CD8-positive, alpha-beta memory T cell (primary cell): ENCODE data around the gene PEX7. TPM values are rescaled to one million over a fixed set of nuclear protein-coding genes. Genes with fewer than 3 reads are reported as not detected.
"Not testable (repeated sequence)": the region's sequence is repeated elsewhere in the genome, so short reads cannot be mapped to it uniquely, and the experiment has no call there.

Experiments
- CTCF ChIA-PET: fragments of 350-600 bp; sonication (Branson Sonifier 250); formaldehyde crosslinking; loops from one replicate; lab custom pipeline; 2021; ENCODE audit warnings: antibody characterized with exemption; lab: Charles Lee
- POLR2A ChIA-PET: fragments of 350-600 bp; sonication (Branson Sonifier 250); formaldehyde crosslinking; loops from one replicate; lab custom pipeline; 2021; ENCODE audit warnings: antibody characterized with exemption; lab: Charles Lee
- DNase-seq, 5 donors: peaks; one replicate each; pipeline versions ENCODE4 v3.0.0 to v3.0.0-alpha.2; 2020 to 2022; ENCODE audit warnings: mixed read lengths in 1 of 5
- H3K27ac ChIP-seq: one replicate; pipeline ENCODE4 v1.7.0; 2013; ENCODE audit warnings: low read depth, mild to moderate bottlenecking, low read length, moderate library complexity
- H3K27me3 ChIP-seq: 2 replicates; pipeline ENCODE4 v1.7.0; 2013; ENCODE audit warnings: low read length, mild to moderate bottlenecking; ENCODE audit not compliant: insufficient read depth, poor library complexity, severe bottlenecking
- H3K36me3 ChIP-seq: 2 replicates; pipeline ENCODE4 v1.7.0; 2013; ENCODE audit warnings: mild to moderate bottlenecking, low read length, moderate library complexity; ENCODE audit not compliant: insufficient read depth
- H3K4me1 ChIP-seq: 2 replicates; pipeline ENCODE4 v1.7.0; 2013; ENCODE audit warnings: mild to moderate bottlenecking, low read length, moderate library complexity; ENCODE audit not compliant: insufficient read depth
- H3K4me3 ChIP-seq: 2 replicates; pipeline ENCODE4 v1.7.0; 2013; ENCODE audit warnings: mild to moderate bottlenecking, low read length
- H3K9me3 ChIP-seq: 2 replicates; pipeline ENCODE4 v1.7.0; 2013; ENCODE audit warnings: mild to moderate bottlenecking, low read length
- H3K27ac Mint-ChIP-seq, 8 donors: one replicate each; pipeline ENCODE4 v1.8.0; 2020 to 2021; ENCODE audit warnings: mixed read lengths in 8 of 8, mild to moderate bottlenecking in 6 of 8, inconsistent platforms in 3 of 8, moderate library complexity in 3 of 8
- H3K27me3 Mint-ChIP-seq, 2 donors: one replicate each; pipeline ENCODE4 v1.8.0; 2020 to 2021; ENCODE audit warnings: mixed read lengths in 2 of 2, mild to moderate bottlenecking in 1 of 2, moderate library complexity in 1 of 2
- H3K36me3 Mint-ChIP-seq, 3 donors: one replicate each; pipeline ENCODE4 v1.8.0; 2020 to 2021; ENCODE audit warnings: mixed read lengths in 3 of 3, inconsistent platforms in 1 of 3, mild to moderate bottlenecking in 1 of 3
- H3K4me1 Mint-ChIP-seq, 3 donors: one replicate each; pipeline ENCODE4 v1.8.0; 2020 to 2021; ENCODE audit warnings: mixed read lengths in 3 of 3, inconsistent platforms in 1 of 3, mild to moderate bottlenecking in 1 of 3
- H3K4me3 Mint-ChIP-seq, 7 donors: one replicate each; pipeline ENCODE4 v1.8.0; 2020 to 2021; ENCODE audit warnings: mixed read lengths in 7 of 7, mild to moderate bottlenecking in 6 of 7, moderate library complexity in 4 of 7, inconsistent platforms in 2 of 7
- H3K9me3 Mint-ChIP-seq, 5 donors: one replicate each; pipeline ENCODE4 v1.8.0; 2020 to 2022; ENCODE audit warnings: mixed read lengths in 5 of 5, mild to moderate bottlenecking in 3 of 5, moderate library complexity in 2 of 5, inconsistent platforms in 1 of 5
- polyA plus RNA-seq: library from polyadenylated mRNA; unstranded; fragments of 300-500 nt; fragmentation: Illumina TruSeq; gene quantifications from one replicate; pipeline ENCODE4 v1.2.3, GENCODE V29; 2021
- total RNA-seq, 2 experiments: library from RNA; stranded (reverse); gene quantifications; one replicate each; pipeline ENCODE4 v1.2.3, GENCODE V29; 2021

The PEX7 gene
- total and polyA plus RNA-seq, 3 experiments from 2014 or later, result 4.8 to 5.5 (median 4.9) TPM

DNA sequence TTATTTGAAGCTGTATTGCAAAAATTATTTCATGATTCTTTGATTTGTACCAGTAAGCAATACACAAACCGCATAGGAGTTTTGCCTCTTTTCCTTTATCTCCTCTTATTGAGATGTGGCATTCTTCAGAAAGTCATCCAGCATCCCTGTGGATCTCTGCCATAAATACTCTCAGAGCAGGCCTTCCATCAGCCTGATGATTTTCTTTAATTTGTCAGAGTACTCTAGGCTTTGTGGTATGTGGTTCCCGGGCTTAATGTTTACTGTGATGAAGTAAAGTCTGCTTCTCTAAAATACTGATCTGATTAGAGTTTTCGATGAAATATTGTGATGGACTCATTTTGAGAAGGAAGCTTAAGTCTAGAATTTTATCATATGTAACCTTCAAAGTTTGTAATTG lies 68.6 kb downstream of the PEX7 start:
- peaks cover 0 to 2% (median 0%) of the 10 kb centered on the region in 3 donors for H3K4me1 Mint-ChIP-seq
- no peak for DNase-seq
- no peak overlapping the region for H3K27ac ChIP-seq
- ChIA-PET POLR2A (no interaction called here), CTCF (no interaction called here)
- no peaks in the 10 kb centered on the region for H3K4me1 ChIP-seq
- H3K4me3 ChIP-seq, result no peak overlapping the region
- no peaks in the 10 kb centered on the region for H3K36me3 ChIP-seq
- H3K27me3 Mint-ChIP-seq, result no peaks in the 10 kb centered on the region
- H3K4me3 Mint-ChIP-seq, result no peak overlapping the region
- no peaks in the 10 kb centered on the region for H3K9me3 ChIP-seq
- H3K27ac Mint-ChIP-seq, result no peak overlapping the region
- H3K9me3 Mint-ChIP-seq, result no peaks in the 10 kb centered on the region
- no peaks in the 10 kb centered on the region for H3K27me3 ChIP-seq
- H3K36me3 Mint-ChIP-seq, result peaks cover 8 to 15% (median 9%) of the 10 kb centered on the region in 3 donors

DNA sequence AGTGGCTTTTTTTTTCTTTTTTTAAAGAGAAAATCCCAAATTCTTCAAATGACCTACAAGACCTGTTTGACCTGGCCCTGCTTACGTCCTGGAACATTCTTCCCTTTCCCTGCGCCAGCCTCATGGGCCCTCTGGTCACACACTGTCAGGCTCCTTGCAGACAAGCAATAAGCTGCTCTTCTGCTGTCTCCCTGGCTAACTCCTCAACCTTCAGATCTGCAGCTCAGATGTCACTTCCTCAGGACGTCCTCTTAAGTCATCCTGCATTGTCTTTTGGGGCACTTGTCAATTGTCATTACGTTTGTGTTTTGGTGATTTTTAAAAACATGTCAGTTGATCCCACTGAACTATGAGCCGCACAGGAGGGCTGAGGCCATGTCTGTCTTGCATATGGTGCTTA lies 70.8 kb downstream of the PEX7 start:
- Mint-ChIP-seq H3K36me3 (peaks cover 9 to 12% (median 10%) of the 10 kb centered on the region in 3 donors), H3K9me3 (no peaks in the 10 kb centered on the region), H3K27ac (no peak overlapping the region), H3K4me3 (no peak overlapping the region), H3K27me3 (no peaks in the 10 kb centered on the region), H3K4me1 (peaks cover 0 to 2% (median 0%) of the 10 kb centered on the region in 3 donors)
- no peak overlapping the region for H3K27ac ChIP-seq
- H3K9me3 ChIP-seq, result no peaks in the 10 kb centered on the region
- DNase-seq, result no peak
- ChIA-PET POLR2A (no interaction called here), CTCF (no interaction called here)
- no peaks in the 10 kb centered on the region for H3K36me3 ChIP-seq
- H3K4me1 ChIP-seq, result no peaks in the 10 kb centered on the region
- no peaks in the 10 kb centered on the region for H3K27me3 ChIP-seq
- no peak overlapping the region for H3K4me3 ChIP-seq

DNA sequence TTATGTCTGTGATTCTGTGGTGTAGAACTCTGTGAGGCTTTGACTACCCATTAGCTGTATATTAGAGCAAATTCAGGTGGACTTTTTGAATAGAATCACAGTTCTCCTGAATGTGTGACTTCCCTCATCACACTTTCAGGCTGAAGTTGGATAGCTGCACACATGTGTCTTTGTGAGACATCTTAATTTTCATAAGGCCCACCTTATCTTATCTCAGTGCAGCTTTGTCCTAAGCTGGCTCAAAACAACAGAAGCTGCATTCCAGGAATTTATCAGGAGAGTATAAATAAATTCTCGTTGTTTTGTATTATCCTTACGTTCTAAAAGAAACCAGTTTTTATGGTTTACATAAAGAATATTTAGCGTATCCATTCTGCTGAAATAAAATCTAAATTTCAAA lies 73.5 kb downstream of the PEX7 start:
- Mint-ChIP-seq H3K27ac (no peak overlapping the region), H3K27me3 (no peaks in the 10 kb centered on the region), H3K4me3 (no peak overlapping the region), H3K9me3 (no peaks in the 10 kb centered on the region), H3K36me3 (peaks cover 14 to 28% (median 20%) of the 10 kb centered on the region in 3 donors), H3K4me1 (peaks cover 0 to 2% (median 0%) of the 10 kb centered on the region in 3 donors)
- Histone ChIP-seq H3K9me3 (no peaks in the 10 kb centered on the region), H3K27me3 (no peaks in the 10 kb centered on the region), H3K27ac (no peak overlapping the region), H3K4me3 (no peak overlapping the region), H3K4me1 (no peaks in the 10 kb centered on the region), H3K36me3 (no peaks in the 10 kb centered on the region)
- ChIA-PET CTCF (no interaction called here), POLR2A (no interaction called here)
- DNase-seq, result no peak

DNA sequence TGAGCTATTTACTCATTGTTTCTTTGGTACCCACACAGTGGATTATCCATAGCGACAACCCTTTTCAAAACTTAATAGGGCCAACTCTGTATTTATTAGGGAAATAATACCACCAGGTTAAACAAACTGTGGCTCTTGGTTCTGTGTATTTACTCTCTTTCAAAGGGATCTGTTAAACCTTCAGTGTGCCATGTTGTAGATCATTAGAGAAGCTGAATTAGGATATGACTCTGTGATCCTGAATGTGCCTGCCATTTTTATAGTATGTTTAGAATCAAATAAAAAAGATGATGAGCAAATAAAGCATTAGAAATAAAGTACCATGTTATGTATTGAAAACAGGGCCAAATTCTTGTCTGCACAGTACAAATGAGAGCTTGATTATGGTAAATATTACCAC lies 74.7 kb downstream of the PEX7 start:
- ChIA-PET CTCF (no interaction called here), POLR2A (no interaction called here)
- DNase-seq, result no peak
- H3K4me3 ChIP-seq, result no peak overlapping the region
- Mint-ChIP-seq H3K27me3 (no peaks in the 10 kb centered on the region), H3K4me3 (no peak overlapping the region), H3K36me3 (peaks cover 17 to 37% (median 23%) of the 10 kb centered on the region in 3 donors), H3K27ac (no peak overlapping the region), H3K9me3 (no peaks in the 10 kb centered on the region), H3K4me1 (peaks cover 0 to 2% (median 0%) of the 10 kb centered on the region in 3 donors)
- H3K4me1 ChIP-seq, result no peaks in the 10 kb centered on the region
- no peaks in the 10 kb centered on the region for H3K27me3 ChIP-seq
- H3K27ac ChIP-seq, result no peak overlapping the region
- H3K36me3 ChIP-seq, result no peaks in the 10 kb centered on the region
- H3K9me3 ChIP-seq, result no peaks in the 10 kb centered on the region

DNA sequence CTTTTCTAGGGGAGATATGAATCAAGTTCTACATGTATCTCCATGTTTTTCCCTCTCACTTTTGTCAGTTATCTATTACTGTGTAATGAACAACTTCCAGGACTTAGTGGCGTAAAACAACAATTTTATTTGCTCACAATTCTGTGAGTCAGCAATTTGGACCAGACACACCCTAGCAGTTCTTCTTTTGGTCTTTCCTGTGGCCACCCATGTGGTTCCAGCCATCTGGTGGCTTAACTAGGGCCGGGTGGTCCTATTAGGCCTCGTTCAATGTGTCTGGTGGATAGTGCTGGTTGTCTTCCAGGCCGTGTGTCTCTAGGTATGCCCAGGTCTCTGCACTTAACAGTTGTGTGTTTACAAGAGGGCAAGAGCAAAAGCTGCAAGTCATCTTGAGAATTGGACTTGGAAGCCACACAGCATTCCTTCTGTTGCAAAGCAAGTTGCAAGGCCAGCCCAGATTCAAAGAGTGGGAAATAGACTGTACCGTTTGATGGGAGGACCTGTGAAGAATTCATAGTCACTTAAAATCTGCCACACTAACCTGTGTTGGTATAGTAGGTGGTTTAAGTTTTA lies 78.9 kb downstream of the PEX7 start:
- H3K27ac ChIP-seq, result no peak overlapping the region
- H3K36me3 Mint-ChIP-seq, result peaks cover 18 to 40% (median 21%) of the 10 kb centered on the region in 3 donors
- no peak for DNase-seq
- peaks cover 4% of the 10 kb centered on the region for H3K36me3 ChIP-seq
- H3K4me3 ChIP-seq, result no peak overlapping the region
- H3K9me3 Mint-ChIP-seq, result no peaks in the 10 kb centered on the region
- H3K4me1 Mint-ChIP-seq, result no peaks in the 10 kb centered on the region
- H3K27me3 ChIP-seq, result no peaks in the 10 kb centered on the region
- no peak overlapping the region for H3K27ac Mint-ChIP-seq
- POLR2A ChIA-PET, result no interaction called here
- H3K27me3 Mint-ChIP-seq, result no peaks in the 10 kb centered on the region
- H3K4me1 ChIP-seq, result no peaks in the 10 kb centered on the region
- H3K4me3 Mint-ChIP-seq, result no peak overlapping the region
- no peaks in the 10 kb centered on the region for H3K9me3 ChIP-seq
- CTCF ChIA-PET, result no interaction called here

DNA sequence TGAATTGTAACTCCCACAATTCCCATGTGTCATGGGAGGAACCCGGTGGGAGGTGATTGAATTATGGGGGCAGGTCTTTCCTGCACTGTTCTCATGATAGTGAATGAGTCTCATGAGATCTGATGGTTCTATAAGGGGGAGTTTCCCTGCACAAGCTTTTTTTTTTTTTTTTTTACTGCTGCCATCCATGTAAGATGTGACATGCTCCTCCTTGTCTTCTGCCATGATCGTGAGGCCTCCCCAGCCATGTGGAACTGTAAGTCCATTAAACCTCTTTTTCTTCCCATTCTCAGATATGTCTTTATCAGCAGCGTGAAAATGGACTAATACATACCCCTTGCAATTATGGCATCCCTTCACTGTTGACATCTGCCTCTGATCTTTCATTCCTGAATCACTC lies 82.1 kb downstream of the PEX7 start:
- H3K4me1 ChIP-seq, H3K4me3 Mint-ChIP-seq, H3K27me3 Mint-ChIP-seq, H3K27ac ChIP-seq, H3K9me3 Mint-ChIP-seq, H3K4me3 ChIP-seq, H3K27ac Mint-ChIP-seq, H3K36me3 ChIP-seq, DNase-seq, H3K4me1 Mint-ChIP-seq, H3K27me3 ChIP-seq, CTCF ChIA-PET, H3K9me3 ChIP-seq, POLR2A ChIA-PET: not testable (repeated sequence)
- H3K36me3 Mint-ChIP-seq, result peaks cover 18 to 31% (median 22%) of the 10 kb centered on the region in 3 donors

DNA sequence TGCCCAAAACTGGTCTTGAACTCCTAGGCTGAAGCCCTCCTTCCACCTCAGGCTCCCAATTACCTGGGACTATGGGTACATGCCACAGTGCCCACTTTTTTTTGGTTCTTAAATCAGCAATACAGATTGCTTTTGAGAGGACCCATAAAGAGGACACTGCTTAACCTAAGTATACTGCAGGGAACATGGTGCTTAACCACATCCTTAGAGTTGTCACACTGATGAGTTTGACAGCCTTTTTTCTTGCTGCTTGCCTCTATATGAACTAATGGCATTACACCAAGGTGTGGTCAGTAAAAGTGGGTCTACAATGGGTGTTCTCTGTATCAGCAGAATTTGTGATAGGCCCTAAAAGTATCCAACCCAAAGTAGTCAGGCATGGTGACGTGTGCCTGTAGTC lies 92.6 kb downstream of the PEX7 start:
- Histone ChIP-seq H3K36me3 (no peaks in the 10 kb centered on the region), H3K4me3 (no peak overlapping the region), H3K27ac (no peak overlapping the region), H3K9me3 (no peaks in the 10 kb centered on the region), H3K27me3 (peaks cover 4% of the 10 kb centered on the region), H3K4me1 (no peaks in the 10 kb centered on the region)
- H3K27ac Mint-ChIP-seq, result no peak overlapping the region
- ChIA-PET POLR2A (no interaction called here), CTCF (no interaction called here)
- H3K36me3 Mint-ChIP-seq, result peaks cover 27 to 40% (median 38%) of the 10 kb centered on the region in 3 donors
- peaks cover 8 to 16% of the 10 kb centered on the region in 2 donors for H3K27me3 Mint-ChIP-seq
- peaks cover 3 to 5% (median 4%) of the 10 kb centered on the region in 3 donors for H3K4me1 Mint-ChIP-seq
- no peaks in the 10 kb centered on the region for H3K9me3 Mint-ChIP-seq
- no peak overlapping the region for H3K4me3 Mint-ChIP-seq
- DNase-seq, result no peak

DNA sequence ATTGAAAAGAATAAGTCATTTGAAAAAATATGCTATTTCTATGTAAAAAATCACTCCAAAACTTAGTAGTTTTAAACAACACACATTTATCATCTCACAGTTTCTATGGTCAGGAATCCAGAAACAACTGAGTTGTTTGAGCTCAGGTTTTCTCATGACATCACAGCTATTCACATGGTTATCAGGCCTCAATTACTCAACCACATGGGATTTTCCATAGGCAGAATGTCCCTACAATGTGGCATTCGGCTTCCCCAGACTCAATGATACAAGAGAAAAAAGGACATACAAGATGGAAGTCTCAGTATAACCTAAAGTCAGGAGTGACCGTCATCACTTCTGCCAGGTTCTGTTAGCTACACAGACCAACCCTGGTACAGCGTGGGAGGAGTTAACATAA lies 96.3 kb downstream of the PEX7 start:
- CTCF ChIA-PET, result no interaction called here
- peaks cover 17% of the 10 kb centered on the region for H3K27me3 ChIP-seq
- H3K4me1 ChIP-seq, result peaks cover 23% of the 10 kb centered on the region
- Mint-ChIP-seq H3K27ac (no peak overlapping the region), H3K4me1 (peaks cover 17 to 31% (median 19%) of the 10 kb centered on the region in 3 donors), H3K9me3 (no peaks in the 10 kb centered on the region), H3K4me3 (no peak overlapping the region), H3K27me3 (peaks cover 21 to 41% of the 10 kb centered on the region in 2 donors), H3K36me3 (peaks cover 12 to 21% (median 16%) of the 10 kb centered on the region in 3 donors)
- no peak overlapping the region for H3K4me3 ChIP-seq
- no peak overlapping the region for H3K27ac ChIP-seq
- no peaks in the 10 kb centered on the region for H3K9me3 ChIP-seq
- H3K36me3 ChIP-seq, result no peaks in the 10 kb centered on the region
- DNase-seq, result no peak
- POLR2A ChIA-PET, result no interaction called here
